Measurements from ENCODE around the gene IL4R. TPM values are rescaled to one million over a fixed set of nuclear protein-coding genes. Genes with fewer than 3 reads are reported as not detected.

IL4R gene
- total RNA-seq, 6 experiments from 2014 or later, result 38.8 to 147 (median 46.9) TPM

DNA sequence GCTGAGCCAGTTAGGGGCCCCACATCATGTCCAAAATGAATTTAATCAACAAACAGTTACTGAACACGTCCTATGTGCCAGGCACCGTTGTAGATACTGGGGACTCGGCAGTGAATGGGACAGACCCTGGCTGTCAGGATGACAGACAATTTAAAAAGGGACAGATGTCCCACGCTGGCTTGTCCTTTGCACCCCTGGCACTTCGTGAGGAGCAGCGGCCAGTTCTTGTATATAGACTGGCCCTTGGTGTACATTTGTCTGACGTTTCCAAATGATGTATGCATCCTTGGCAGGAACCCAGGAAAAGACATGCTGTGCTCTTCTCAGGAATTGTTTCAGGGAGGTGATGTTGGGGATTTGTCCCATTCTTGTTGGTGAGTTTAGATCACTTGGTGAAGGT lies 21.1 kb downstream of the IL4R start:
- peaks cover 3 to 50% (median 29%) of the 10 kb centered on the region in 4 donors for H3K36me3 ChIP-seq
- no peak overlapping the region for H3K4me3 ChIP-seq
- 74% methylated on average over 6 of the region's 7 CpGs for WGBS (ENCODE audit: insufficient coverage, low coverage, low lambda C conversion rate, missing lambda C conversion rate)
- peak overlapping the region in 1 of 3 donors; percentile 34 for H3K27ac ChIP-seq
- peaks cover 0 to 20% (median 4%) of the 10 kb centered on the region in 4 donors for H3K4me1 ChIP-seq
- ATAC-seq, result no peak
- no peaks in the 10 kb centered on the region for H3K27me3 ChIP-seq
- H3K9me3 ChIP-seq, result no peaks in the 10 kb centered on the region
- no peak for TF ChIP-seq POLR2A (IDR thresholded peaks at IDR 0.05)
- TF ChIP-seq, protein P1, sequence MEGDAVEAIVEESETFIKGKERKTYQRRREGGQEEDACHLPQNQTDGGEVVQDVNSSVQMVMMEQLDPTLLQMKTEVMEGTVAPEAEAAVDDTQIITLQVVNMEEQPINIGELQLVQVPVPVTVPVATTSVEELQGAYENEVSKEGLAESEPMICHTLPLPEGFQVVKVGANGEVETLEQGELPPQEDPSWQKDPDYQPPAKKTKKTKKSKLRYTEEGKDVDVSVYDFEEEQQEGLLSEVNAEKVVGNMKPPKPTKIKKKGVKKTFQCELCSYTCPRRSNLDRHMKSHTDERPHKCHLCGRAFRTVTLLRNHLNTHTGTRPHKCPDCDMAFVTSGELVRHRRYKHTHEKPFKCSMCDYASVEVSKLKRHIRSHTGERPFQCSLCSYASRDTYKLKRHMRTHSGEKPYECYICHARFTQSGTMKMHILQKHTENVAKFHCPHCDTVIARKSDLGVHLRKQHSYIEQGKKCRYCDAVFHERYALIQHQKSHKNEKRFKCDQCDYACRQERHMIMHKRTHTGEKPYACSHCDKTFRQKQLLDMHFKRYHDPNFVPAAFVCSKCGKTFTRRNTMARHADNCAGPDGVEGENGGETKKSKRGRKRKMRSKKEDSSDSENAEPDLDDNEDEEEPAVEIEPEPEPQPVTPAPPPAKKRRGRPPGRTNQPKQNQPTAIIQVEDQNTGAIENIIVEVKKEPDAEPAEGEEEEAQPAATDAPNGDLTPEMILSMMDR (IDR thresholded peaks at IDR 0.05), result no peak
- intact Hi-C loops (cut with DNase I), result no loop called here
- DNase-seq, result no peak

DNA sequence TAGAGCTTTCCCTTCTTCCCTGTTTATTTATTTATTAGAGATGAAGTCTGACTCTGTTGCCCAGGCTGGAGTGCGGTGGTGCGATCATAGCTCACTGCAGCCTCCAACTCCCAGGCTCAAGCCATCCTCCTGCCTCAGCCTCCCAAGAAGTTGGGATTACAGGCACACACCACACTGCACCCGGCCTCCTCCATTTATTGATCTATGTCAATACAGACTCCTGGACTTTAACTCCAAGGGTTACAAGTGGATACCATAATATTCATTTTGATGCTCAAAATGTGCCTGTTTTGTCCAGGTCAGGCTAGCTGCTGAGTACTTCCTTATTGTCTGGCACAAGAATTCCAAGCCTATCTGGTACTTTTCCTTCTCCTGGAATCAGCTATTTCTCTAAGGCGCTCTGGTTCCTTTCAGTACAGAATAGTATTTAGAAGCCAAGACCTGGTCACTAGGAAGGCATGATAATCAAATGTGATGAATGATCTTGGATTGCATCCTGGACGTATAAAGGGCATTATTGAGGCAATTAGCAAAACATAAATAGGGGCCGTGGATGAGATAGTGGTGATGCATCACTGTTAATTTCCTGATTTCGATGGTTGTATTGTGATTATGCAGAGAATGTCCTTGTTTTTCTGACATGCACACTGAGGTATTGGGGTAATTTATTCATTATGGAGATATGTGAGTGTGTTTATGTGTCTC lies 21.7 kb downstream of the IL4R start:
- Histone ChIP-seq H3K27me3 (no peaks in the 10 kb centered on the region), H3K9me3 (no peaks in the 10 kb centered on the region), H3K36me3 (peaks cover 3 to 55% (median 32%) of the 10 kb centered on the region in 4 donors), H3K27ac (peak overlapping the region in 1 of 3 donors; percentile 34), H3K4me1 (peaks cover 0 to 20% (median 4%) of the 10 kb centered on the region in 4 donors), H3K4me3 (no peak overlapping the region)
- WGBS (ENCODE audit: insufficient coverage, low coverage, low lambda C conversion rate, missing lambda C conversion rate), result 57% methylated on average over 7 of the region's 7 CpGs
- TF ChIP-seq, protein P1 (IDR thresholded peaks at IDR 0.05), result no peak
- TF ChIP-seq POLR2A (IDR thresholded peaks at IDR 0.05), result no peak
- ATAC-seq (peak; percentile 29 to 64 (median 56)), DNase-seq (no peak)
- intact Hi-C loops (cut with DNase I), result no loop called here

DNA sequence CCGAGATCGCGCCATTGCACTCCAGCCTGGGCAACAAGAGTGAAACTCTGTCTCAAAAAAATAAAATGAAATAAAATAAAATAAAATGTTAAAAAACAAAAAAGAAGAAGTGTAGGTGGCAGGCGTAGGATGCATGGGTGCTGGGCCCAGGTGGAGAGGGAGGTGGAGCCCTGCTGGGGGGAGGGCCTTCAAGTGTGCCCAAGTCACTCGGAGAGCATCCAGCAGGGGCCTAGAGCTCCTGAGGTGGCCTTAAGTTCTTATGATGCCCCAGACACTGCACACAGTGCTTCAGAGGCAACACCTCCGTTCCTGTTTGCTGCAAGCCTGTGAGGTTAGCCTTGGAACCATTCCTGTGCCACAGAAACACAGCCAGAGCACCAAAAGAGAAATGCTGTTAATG lies 23.2 kb downstream of the IL4R start:
- Histone ChIP-seq H3K4me3 (no peak overlapping the region), H3K4me1 (peaks cover 0 to 16% (median 4%) of the 10 kb centered on the region in 4 donors), H3K9me3 (no peaks in the 10 kb centered on the region), H3K36me3 (peaks cover 8 to 70% (median 35%) of the 10 kb centered on the region in 4 donors), H3K27ac (no peak overlapping the region), H3K27me3 (no peaks in the 10 kb centered on the region)
- TF ChIP-seq, protein P1 (IDR thresholded peaks at IDR 0.05), result no peak
- TF ChIP-seq POLR2A (IDR thresholded peaks at IDR 0.05), result no peak
- WGBS (ENCODE audit: insufficient coverage, low coverage, low lambda C conversion rate, missing lambda C conversion rate), result 96% methylated on average over 5 of the region's 6 CpGs
- ATAC-seq (no peak), DNase-seq (no peak)
- intact Hi-C loops (cut with DNase I), result no loop called here

DNA sequence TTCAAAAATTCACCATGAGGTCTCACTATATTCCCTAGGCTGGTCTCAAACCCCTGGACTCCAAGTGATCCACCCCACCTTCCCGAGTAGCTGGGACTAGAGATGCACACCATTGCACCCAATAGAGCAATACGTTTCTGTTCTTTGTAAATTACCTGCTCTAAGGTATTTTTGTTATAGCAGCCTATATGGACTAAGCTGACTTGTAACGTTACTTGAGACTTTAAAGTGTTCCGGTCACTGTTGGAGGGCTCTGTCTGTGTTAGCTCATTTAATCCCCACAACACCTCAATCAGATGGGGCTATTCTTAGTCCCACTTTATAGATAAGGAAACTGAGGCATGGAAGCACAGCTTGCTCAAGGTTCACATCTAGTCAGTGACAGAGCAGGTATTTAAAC lies 25.4 kb downstream of the IL4R start:
- 94% methylated on average over 4 of the region's 4 CpGs for WGBS (ENCODE audit: insufficient coverage, low coverage, low lambda C conversion rate, missing lambda C conversion rate)
- TF ChIP-seq, protein P1 (IDR thresholded peaks at IDR 0.05), result no peak
- TF ChIP-seq POLR2A (IDR thresholded peaks at IDR 0.05), result no peak
- Histone ChIP-seq H3K9me3 (no peaks in the 10 kb centered on the region), H3K4me3 (no peak overlapping the region), H3K27me3 (no peaks in the 10 kb centered on the region), H3K36me3 (peaks cover 21 to 71% (median 43%) of the 10 kb centered on the region in 4 donors), H3K27ac (no peak overlapping the region), H3K4me1 (peaks cover 0 to 16% (median 4%) of the 10 kb centered on the region in 4 donors)
- ATAC-seq (no peak), DNase-seq (no peak)
- intact Hi-C loops (cut with DNase I), result no loop called here

Measured in right lobe of liver (tissue), 6 donors.